GM13976 (cell line): ENCODE data around the gene RGS9BP.
"Not testable (repeated sequence)": the region's sequence is repeated elsewhere in the genome, so short reads cannot be mapped to it uniquely, and the experiment has no call there.

ENCODE experiments used
- DNase-seq: peaks from one replicate; pipeline ENCODE4 v3.0.0; 2012; ENCODE audit warnings: low spot score
- in situ Hi-C: fragments of 300-500 bp; cut with MboI; formaldehyde crosslinking; loops from one replicate; pipeline ENCODE4 v1.12.0; 2022; ENCODE audit warnings: low sequenced_read_pairs, mixed read lengths, inconsistent platforms; ENCODE audit not compliant: unreplicated experiment
- TF ChIP-seq, protein P1 (sequence below): IDR thresholded peaks from 2 replicates; pipeline ENCODE4 v1.5.1; 2012; ENCODE audit warnings: borderline replicate concordance, mild to moderate bottlenecking; ENCODE audit not compliant: insufficient read depth; ENCODE audit errors: extremely low read depth, missing control alignments, control extremely low read depth

The RGS9BP gene

DNA sequence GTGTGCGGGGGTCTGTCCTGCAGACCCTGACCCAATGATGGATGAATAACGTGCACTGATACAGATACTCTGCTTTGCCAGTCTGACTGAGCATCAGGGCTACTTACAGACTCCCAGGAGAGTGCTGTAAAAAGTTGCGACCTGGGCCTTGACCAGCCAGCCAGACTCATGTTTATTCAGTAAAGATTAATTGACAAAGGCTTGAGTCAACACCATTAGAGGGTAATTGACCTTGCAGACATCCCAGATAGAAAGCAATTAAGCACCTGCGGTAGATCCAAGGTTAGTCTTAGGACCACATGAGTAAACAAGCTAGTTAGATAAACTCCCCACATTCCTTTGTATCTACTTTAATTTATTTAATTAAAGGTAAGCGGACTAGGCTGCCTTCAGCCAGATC, 26.4 kb downstream of the RGS9BP start:
- TF ChIP-seq, protein P1, sequence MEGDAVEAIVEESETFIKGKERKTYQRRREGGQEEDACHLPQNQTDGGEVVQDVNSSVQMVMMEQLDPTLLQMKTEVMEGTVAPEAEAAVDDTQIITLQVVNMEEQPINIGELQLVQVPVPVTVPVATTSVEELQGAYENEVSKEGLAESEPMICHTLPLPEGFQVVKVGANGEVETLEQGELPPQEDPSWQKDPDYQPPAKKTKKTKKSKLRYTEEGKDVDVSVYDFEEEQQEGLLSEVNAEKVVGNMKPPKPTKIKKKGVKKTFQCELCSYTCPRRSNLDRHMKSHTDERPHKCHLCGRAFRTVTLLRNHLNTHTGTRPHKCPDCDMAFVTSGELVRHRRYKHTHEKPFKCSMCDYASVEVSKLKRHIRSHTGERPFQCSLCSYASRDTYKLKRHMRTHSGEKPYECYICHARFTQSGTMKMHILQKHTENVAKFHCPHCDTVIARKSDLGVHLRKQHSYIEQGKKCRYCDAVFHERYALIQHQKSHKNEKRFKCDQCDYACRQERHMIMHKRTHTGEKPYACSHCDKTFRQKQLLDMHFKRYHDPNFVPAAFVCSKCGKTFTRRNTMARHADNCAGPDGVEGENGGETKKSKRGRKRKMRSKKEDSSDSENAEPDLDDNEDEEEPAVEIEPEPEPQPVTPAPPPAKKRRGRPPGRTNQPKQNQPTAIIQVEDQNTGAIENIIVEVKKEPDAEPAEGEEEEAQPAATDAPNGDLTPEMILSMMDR, result no peak
- DNase-seq, result no peak
- in situ Hi-C loops, result no loop called here

DNA sequence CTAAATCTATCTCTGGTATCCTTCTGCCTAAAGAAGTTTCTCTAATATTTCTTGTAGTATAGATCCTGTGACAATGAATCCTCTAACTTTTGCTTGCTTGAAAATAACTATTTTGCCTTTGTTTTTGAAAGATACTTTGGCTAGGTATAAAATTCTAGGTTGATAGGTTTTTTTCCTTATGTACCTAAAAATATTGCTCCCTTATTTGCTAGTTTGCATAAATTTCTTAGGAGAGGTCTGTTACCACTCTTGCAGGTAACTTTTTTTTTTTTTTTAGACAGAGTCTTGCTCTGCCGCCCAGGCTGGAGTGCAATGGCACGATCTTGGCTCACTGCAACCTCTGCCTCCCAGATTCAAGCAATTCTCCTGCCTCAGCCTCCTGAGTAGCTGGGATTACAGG, 28.4 kb downstream of the RGS9BP start:
- in situ Hi-C loops, DNase-seq: not testable (repeated sequence)

DNA sequence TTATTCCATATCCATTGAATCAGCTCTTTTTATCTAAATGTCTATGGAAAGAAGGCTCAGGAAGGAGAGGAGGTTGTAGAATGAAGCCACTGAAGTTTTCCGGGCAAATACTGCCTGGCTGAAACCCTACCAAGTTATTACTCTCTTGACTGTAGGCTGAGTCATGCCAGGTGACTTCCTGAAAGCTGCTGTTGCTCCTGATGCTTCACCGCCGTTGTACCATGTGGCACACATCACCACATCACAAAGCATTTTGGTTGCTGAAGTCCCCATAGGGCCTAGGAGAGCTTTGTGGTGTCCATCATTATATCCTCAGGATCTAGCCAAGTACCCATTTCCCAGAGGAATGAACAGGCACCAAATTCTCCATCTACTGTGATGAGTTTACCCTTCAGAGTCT, 32.8 kb downstream of the RGS9BP start:
- TF ChIP-seq, protein P1, result no peak
- DNase-seq, result no peak
- in situ Hi-C loops, result no loop called here

DNA sequence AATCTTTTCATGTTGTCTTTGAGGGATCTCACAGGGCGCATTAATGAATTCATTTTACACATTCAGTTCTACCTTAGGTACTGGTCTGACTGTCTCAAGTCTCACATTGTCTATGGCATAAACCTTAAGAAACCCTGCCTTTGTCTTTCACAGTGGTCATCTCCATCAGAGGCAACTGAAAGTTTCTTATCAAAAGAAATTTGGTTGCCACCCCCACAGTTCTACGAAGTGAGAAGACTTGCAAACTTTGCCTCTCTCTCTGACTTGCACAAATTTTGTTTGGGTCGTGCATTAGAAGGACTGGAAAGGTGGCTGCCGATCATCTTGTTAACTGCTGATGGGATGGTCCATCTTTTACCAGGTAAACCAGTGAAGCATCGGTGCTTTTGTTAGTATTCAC, 33.4 kb downstream of the RGS9BP start:
- TF ChIP-seq, protein P1, result no peak
- in situ Hi-C loops, result no loop called here
- DNase-seq, result no peak

DNA sequence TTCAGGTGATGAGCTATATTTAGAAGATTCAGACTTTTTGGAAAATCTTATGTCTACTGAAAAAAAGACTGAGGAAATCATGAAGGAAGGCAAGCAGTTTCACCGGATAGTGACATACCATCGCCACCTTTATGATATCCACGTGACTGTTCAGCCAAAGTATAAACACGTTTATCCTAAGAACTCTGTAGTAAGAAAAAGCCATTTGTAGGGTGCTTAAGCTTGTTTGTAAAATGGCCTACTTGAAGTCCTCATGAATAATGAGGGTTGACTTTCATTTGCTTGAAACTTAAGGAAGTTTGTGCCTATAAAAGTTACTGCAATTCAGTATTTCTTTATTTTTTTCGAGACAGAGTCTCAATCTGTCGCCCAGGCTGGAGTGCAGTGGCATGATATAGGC, 36.1 kb downstream of the RGS9BP start:
- TF ChIP-seq, protein P1, result no peak
- in situ Hi-C loops, result no loop called here
- DNase-seq, result no peak

DNA sequence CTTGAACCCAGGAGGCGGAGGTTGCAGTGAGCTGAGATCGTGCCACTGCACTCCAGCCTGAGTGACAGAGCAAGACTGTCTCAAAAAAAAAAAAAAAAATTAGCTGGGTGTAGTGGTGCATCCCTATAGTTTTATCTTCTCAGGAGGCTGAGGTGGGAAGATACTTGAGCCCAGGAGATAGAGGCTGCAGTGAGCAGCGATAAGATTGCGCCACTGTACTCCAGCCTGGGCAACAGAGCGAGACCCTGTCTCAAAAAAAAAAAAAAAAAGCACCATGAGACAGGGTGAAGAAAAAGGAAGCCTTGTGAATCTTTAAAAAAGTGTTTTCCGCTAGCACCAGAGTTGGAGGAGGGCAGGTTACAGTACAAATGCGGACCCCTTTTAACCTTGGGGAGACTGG, 40.6 kb downstream of the RGS9BP start:
- DNase-seq, in situ Hi-C loops: not testable (repeated sequence)

DNA sequence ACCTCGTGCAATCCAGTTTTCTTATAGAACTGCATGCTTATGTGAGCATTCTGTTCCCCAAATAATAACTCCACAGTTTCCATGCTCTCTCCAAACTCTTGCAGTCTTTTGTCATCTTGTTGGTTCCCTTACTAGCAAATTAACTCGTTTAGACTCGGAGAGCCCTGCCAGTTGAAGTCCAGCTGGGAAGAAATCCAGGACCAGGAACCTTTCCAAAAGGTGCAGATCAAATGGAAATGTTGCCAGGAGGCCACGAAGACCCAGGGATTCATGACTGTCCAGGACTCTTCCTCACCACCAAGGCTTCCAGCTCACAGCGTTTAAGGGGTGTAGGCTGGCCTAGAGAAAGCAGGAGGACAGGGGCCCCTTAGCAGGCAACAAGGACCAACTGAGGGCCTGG, 41.8 kb downstream of the RGS9BP start:
- in situ Hi-C loops, result no loop called here
- DNase-seq, result no peak

DNA sequence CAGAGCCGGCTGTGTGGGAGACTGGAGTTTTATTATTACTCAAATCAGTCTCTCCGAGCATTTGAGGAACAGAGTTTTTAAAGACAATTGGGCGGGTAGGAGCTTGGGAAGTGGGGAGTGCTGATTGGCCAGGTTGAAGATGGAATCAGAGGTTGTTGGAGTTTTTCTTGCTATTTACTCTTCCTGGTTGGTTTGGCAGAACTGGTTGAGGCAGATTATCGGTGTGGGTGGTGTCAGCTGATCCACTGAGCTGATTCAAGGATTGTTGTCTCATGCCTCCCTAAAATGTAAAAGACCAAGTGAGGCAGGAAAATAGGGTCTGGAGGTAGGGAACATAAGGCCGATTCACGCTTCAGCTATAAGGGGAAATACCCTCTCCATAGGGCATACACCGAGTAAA, 42.6 kb downstream of the RGS9BP start:
- TF ChIP-seq, protein P1, result no peak
- no peak for DNase-seq
- in situ Hi-C loops, result no loop called here

More for the DNA sequence above, 41.8 kb downstream of the RGS9BP start:
- TF ChIP-seq, protein P1, result no peak
